NCI-H446 treated with DMSO at 0.1 percent for 48 hours (cell line): Measurements from ENCODE around the gene ADAT3.

Experiments used
- DNase-seq: peaks from one replicate; lab custom pipeline; 2025; lab: John Stamatoyannopoulos, UW

The ADAT3 gene

GRCh38 chr19:1912760-1913505 is 7.7 kb downstream of the ADAT3 start:
- no peak for DNase-seq

GRCh38 chr19:1913781-1914577 is 8.8 kb downstream of the ADAT3 start:
- DNase-seq: no peak

- DNase-seq: no peak
These were observed 9.7 kb downstream of the ADAT3 start for GRCh38 chr19:1914826-1915341.

GRCh38 chr19:1917146-1917545 is 11.9 kb downstream of the ADAT3 start:
- no peak for DNase-seq

GRCh38 chr19:1917926-1918325 is 12.7 kb downstream of the ADAT3 start:
- DNase-seq: no peak

GRCh38 chr19:1918975-1919374 is 13.8 kb downstream of the ADAT3 start:
- DNase-seq: no peak

- no peak for DNase-seq
These were observed 15.4 kb downstream of the ADAT3 start for GRCh38 chr19:1920644-1921043.

- no peak for DNase-seq
These were observed 16.1 kb downstream of the ADAT3 start for GRCh38 chr19:1921326-1921725.

- DNase-seq: no peak
These were observed 16.6 kb downstream of the ADAT3 start for GRCh38 chr19:1921825-1922224.

- no peak for DNase-seq
These were observed 17.6 kb downstream of the ADAT3 start for GRCh38 chr19:1922803-1923202.

GRCh38 chr19:1923319-1923718 is 18.1 kb downstream of the ADAT3 start:
- DNase-seq: no peak

GRCh38 chr19:1924320-1924961 is 19.2 kb downstream of the ADAT3 start:
- no peak for DNase-seq

GRCh38 chr19:1925544-1925943 is 20.3 kb downstream of the ADAT3 start:
- DNase-seq: no peak

GRCh38 chr19:1929021-1929742 is 24.0 kb downstream of the ADAT3 start:
- DNase-seq: peak; percentile 21

GRCh38 chr19:1931445-1931844 is 26.2 kb downstream of the ADAT3 start:
- DNase-seq: no peak

- DNase-seq: no peak
These were observed 27.2 kb downstream of the ADAT3 start for GRCh38 chr19:1932395-1932794.

GRCh38 chr19:1933244-1933643 is 28.0 kb downstream of the ADAT3 start:
- no peak for DNase-seq

- no peak for DNase-seq
These were observed 28.7 kb downstream of the ADAT3 start for GRCh38 chr19:1933942-1934341.

- DNase-seq: no peak
These were observed 30.4 kb downstream of the ADAT3 start for GRCh38 chr19:1935484-1936208.

- no peak for DNase-seq
These were observed 31.2 kb downstream of the ADAT3 start for GRCh38 chr19:1936430-1936829.

GRCh38 chr19:1936916-1937610 is 31.9 kb downstream of the ADAT3 start:
- DNase-seq: no peak
